GM23338 (cell line): Measurements from ENCODE around the gene TRIM44. TPM values are rescaled to one million over a fixed set of nuclear protein-coding genes. Genes with fewer than 3 reads are reported as not detected.

Experiments used
- ATAC-seq: fragments of 200-7000 bp; cut with Tn5 transposase; 3 replicates; pipeline ENCODE4 v1.9.1; 2020
- DNase-seq: peaks from one replicate; pipeline ENCODE4 v3.0.0-alpha.2; 2015; ENCODE audit warnings: low spot score
- H2AFZ ChIP-seq: fragments of 200-600 bp; sonication (generic); 2 replicates; pipeline ENCODE4 v1.8.0; 2016; ENCODE audit warnings: antibody characterized with exemption, mild to moderate bottlenecking, moderate library complexity
- H3F3A ChIP-seq: fragments of 200-600 bp; sonication (generic); replicated peaks from 2 replicates; pipeline ENCODE4 v1.8.0; 2017; ENCODE audit warnings: antibody characterized with exemption, mixed run types, low read depth
- H3K27ac ChIP-seq: fragments of 200-600 bp; sonication (generic); 2 replicates; pipeline ENCODE4 v1.6.1; 2016; ENCODE audit warnings: low read depth
- H3K27me3 ChIP-seq: fragments of 200-600 bp; sonication (generic); 2 replicates; pipeline ENCODE4 v1.8.0; 2016; ENCODE audit warnings: mild to moderate bottlenecking, mixed run types, moderate library complexity; ENCODE audit not compliant: insufficient read depth
- H3K36me3 ChIP-seq: fragments of 200-600 bp; sonication (generic); 2 replicates; pipeline ENCODE4 v1.8.0; 2016; ENCODE audit warnings: mild to moderate bottlenecking; ENCODE audit not compliant: insufficient read depth
- H3K4me1 ChIP-seq: fragments of 200-600 bp; sonication (generic); 2 replicates; pipeline ENCODE4 v1.8.0; 2016; ENCODE audit warnings: mild to moderate bottlenecking, moderate library complexity; ENCODE audit not compliant: insufficient read depth
- H3K4me2 ChIP-seq: fragments of 200-600 bp; sonication (generic); 2 replicates; pipeline ENCODE4 v1.7.1; 2017; ENCODE audit warnings: mixed run types
- H3K4me3 ChIP-seq: fragments of 200-600 bp; sonication (generic); 2 replicates; pipeline ENCODE4 v1.6.1; 2016; ENCODE audit warnings: mixed run types
- H3K79me2 ChIP-seq: fragments of 200-600 bp; sonication (generic); replicated peaks from 2 replicates; pipeline ENCODE4 v1.8.0; 2017; ENCODE audit warnings: mild to moderate bottlenecking; ENCODE audit not compliant: insufficient read depth
- H3K9me2 ChIP-seq: fragments of 200-600 bp; sonication (generic); 2 replicates; pipeline ENCODE4 v1.8.0; 2017; ENCODE audit not compliant: insufficient read depth
- H4K20me1 ChIP-seq: fragments of 200-600 bp; sonication (generic); replicated peaks from 2 replicates; pipeline ENCODE4 v1.8.0; 2017; ENCODE audit warnings: mild to moderate bottlenecking; ENCODE audit not compliant: insufficient read depth
- H3K27ac Mint-ChIP-seq: 2 replicates; pipeline ENCODE4 v1.8.0; 2020; ENCODE audit warnings: inconsistent platforms, mild to moderate bottlenecking, moderate library complexity, mixed read lengths
- H3K27me3 Mint-ChIP-seq: 3 replicates; pipeline ENCODE4 v1.8.0; 2022; ENCODE audit warnings: low read depth, mild to moderate bottlenecking, moderate library complexity, mixed read lengths, inconsistent platforms; ENCODE audit not compliant: insufficient read depth, poor library complexity
- H3K36me3 Mint-ChIP-seq: 3 replicates; pipeline ENCODE4 v1.8.0; 2021; ENCODE audit warnings: low read depth, mild to moderate bottlenecking, inconsistent platforms, moderate library complexity, mixed read lengths
- H3K4me1 Mint-ChIP-seq: 3 replicates; pipeline ENCODE4 v1.8.0; 2020; ENCODE audit warnings: mild to moderate bottlenecking, inconsistent platforms, mixed read lengths
- H3K4me3 Mint-ChIP-seq: 3 replicates; pipeline ENCODE4 v1.8.0; 2021; ENCODE audit warnings: moderate library complexity, mild to moderate bottlenecking, inconsistent platforms, mixed read lengths
- H3K9me3 Mint-ChIP-seq: 3 replicates; pipeline ENCODE4 v1.8.0; 2020; ENCODE audit warnings: moderate library complexity, mild to moderate bottlenecking, inconsistent platforms, mixed read lengths
- CREB1 ChIP-seq: fragments of 250-450 bp; sonication (Bioruptor Pico); IDR thresholded peaks from 2 replicates; pipeline ENCODE4 v1.5.0; 2020; ENCODE audit warnings: low read depth, mild to moderate bottlenecking, moderate library complexity
- EZH2 ChIP-seq: fragments of 200-600 bp; sonication (generic); IDR thresholded peaks from one replicate; pipeline ENCODE4 v1.8.0; 2017; ENCODE audit warnings: antibody characterized with exemption, mild to moderate bottlenecking, low read depth; ENCODE audit not compliant: unreplicated experiment
- EZH2phosphoT487 ChIP-seq: fragments of 200-600 bp; sonication (generic); IDR thresholded peaks from one replicate; pipeline ENCODE4 v1.8.1; 2018; ENCODE audit warnings: antibody characterized with exemption; ENCODE audit not compliant: unreplicated experiment
- JUNB ChIP-seq: IDR thresholded peaks from one replicate; pipeline ENCODE4 v1.6.1; 2016; ENCODE audit warnings: antibody characterized with exemption; ENCODE audit not compliant: unreplicated experiment
- NANOG ChIP-seq: IDR thresholded peaks from 2 replicates; pipeline ENCODE4 v1.6.1; 2016; ENCODE audit warnings: antibody characterized with exemption, borderline replicate concordance
- POLR2AphosphoS5 ChIP-seq: IDR thresholded peaks from 2 replicates; pipeline ENCODE4 v1.6.1; 2016; ENCODE audit warnings: antibody characterized with exemption, low read depth
- STAT1 ChIP-seq: IDR thresholded peaks from one replicate; pipeline ENCODE4 v1.6.1; 2016; ENCODE audit warnings: antibody characterized with exemption; ENCODE audit not compliant: unreplicated experiment
- ZNF114 ChIP-seq: fragments of 250-450 bp; sonication (Bioruptor Pico); IDR thresholded peaks from 2 replicates; pipeline ENCODE4 v1.5.0; 2020; ENCODE audit warnings: mild to moderate bottlenecking, moderate library complexity
- ZNF331 ChIP-seq: fragments of 250-450 bp; sonication (Bioruptor Pico); IDR thresholded peaks from 2 replicates; pipeline ENCODE4 v1.5.0; 2020; ENCODE audit warnings: low read depth, mild to moderate bottlenecking, moderate library complexity
- polyA plus RNA-seq: library from polyadenylated mRNA; unstranded; fragments of >200 nt; fragmentation: Nextera tagmentation; extraction: Ambion mirVana; gene quantifications from 2 replicates; pipeline ENCODE4 v1.2.1, GENCODE V29; 2016
- total RNA-seq: library from RNA; depleted of rRNA; stranded (reverse); fragments of >200 nt; shearing (Covaris generic); gene quantifications from 2 replicates; pipeline ENCODE4 v1.2.3, GENCODE V29; 2014
- TF ChIP-seq, protein P1 (sequence below): IDR thresholded peaks from 2 replicates; pipeline ENCODE4 v1.6.1; 2016; ENCODE audit warnings: antibody characterized with exemption
- TF ChIP-seq, protein P2 (sequence below): fragments of 250-450 bp; sonication (Bioruptor Pico); IDR thresholded peaks from 2 replicates; pipeline ENCODE4 v1.5.0; 2020; ENCODE audit warnings: mild to moderate bottlenecking, moderate library complexity
- TF ChIP-seq, protein P3 (sequence below), 2 experiments: fragments of 200-600 bp in 1 of 2; sonication (generic) in 1 of 2; conservative IDR thresholded peaks; 2 replicates each; pipeline versions ENCODE4 v1.5.1 to v1.6.1; 2016 to 2017; ENCODE audit warnings: antibody characterized with exemption in 2 of 2, low read depth in 2 of 2, mild to moderate bottlenecking in 2 of 2, moderate library complexity in 1 of 2

The TRIM44 gene
- total and polyA plus RNA-seq, 2 experiments from 2014 or later, result 10.3 to 10.4 TPM

DNA sequence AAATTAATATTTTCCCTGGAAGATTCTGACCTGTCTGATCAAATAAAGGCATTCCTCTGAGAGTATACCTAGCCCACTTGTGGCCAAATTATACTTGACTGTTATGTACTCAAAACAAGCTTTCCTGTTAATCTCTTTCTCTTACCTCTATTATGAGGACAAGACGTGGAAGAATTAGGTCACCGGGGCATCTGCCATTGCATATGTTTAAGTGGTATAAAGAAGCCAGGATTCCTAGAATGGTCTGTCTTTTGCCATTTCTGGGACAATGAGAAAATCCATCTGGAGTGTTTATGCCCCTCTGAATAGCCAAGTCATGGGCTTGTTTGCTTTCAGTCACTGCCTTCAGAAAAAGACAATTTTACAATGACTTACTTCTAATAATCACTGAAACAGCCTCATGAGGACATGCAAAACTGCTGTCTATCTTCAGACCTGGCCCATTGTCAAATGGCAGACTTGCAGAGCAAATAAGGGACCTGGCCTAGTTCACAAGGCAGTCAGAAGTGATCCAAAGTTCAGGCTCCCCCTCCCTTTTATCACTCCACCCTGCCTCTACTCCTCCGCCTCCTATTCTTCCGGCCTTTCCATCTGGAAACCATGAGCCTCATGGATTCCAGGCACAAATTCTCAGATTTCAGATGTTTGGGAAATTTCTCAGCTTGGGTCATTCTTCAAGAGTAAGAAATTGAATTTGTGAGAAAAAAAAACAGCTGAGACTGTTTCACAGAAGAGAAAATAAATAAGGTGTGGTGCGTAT, 153.2 kb downstream of the TRIM44 start:
- H3K27ac ChIP-seq, result no peak overlapping the region
- no peaks in the 10 kb centered on the region for H3K79me2 ChIP-seq
- no peaks in the 10 kb centered on the region for H3K9me3 Mint-ChIP-seq
- H3K27me3 Mint-ChIP-seq, result no peaks in the 10 kb centered on the region
- H3K27me3 ChIP-seq, result no peaks in the 10 kb centered on the region
- TF ChIP-seq ZNF331 (CRISPR knock-in tag) (no peak), CREB1 (CRISPR knock-in tag) (no peak), NANOG (no peak), ZNF114 (CRISPR knock-in tag) (no peak), JUNB (no peak), POLR2AphosphoS5 (no peak), EZH2 (no peak), EZH2phosphoT487 (no peak), STAT1 (no peak)
- TF ChIP-seq, protein P1, sequence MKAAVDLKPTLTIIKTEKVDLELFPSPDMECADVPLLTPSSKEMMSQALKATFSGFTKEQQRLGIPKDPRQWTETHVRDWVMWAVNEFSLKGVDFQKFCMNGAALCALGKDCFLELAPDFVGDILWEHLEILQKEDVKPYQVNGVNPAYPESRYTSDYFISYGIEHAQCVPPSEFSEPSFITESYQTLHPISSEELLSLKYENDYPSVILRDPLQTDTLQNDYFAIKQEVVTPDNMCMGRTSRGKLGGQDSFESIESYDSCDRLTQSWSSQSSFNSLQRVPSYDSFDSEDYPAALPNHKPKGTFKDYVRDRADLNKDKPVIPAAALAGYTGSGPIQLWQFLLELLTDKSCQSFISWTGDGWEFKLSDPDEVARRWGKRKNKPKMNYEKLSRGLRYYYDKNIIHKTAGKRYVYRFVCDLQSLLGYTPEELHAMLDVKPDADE, result no peak
- TF ChIP-seq, protein P2, sequence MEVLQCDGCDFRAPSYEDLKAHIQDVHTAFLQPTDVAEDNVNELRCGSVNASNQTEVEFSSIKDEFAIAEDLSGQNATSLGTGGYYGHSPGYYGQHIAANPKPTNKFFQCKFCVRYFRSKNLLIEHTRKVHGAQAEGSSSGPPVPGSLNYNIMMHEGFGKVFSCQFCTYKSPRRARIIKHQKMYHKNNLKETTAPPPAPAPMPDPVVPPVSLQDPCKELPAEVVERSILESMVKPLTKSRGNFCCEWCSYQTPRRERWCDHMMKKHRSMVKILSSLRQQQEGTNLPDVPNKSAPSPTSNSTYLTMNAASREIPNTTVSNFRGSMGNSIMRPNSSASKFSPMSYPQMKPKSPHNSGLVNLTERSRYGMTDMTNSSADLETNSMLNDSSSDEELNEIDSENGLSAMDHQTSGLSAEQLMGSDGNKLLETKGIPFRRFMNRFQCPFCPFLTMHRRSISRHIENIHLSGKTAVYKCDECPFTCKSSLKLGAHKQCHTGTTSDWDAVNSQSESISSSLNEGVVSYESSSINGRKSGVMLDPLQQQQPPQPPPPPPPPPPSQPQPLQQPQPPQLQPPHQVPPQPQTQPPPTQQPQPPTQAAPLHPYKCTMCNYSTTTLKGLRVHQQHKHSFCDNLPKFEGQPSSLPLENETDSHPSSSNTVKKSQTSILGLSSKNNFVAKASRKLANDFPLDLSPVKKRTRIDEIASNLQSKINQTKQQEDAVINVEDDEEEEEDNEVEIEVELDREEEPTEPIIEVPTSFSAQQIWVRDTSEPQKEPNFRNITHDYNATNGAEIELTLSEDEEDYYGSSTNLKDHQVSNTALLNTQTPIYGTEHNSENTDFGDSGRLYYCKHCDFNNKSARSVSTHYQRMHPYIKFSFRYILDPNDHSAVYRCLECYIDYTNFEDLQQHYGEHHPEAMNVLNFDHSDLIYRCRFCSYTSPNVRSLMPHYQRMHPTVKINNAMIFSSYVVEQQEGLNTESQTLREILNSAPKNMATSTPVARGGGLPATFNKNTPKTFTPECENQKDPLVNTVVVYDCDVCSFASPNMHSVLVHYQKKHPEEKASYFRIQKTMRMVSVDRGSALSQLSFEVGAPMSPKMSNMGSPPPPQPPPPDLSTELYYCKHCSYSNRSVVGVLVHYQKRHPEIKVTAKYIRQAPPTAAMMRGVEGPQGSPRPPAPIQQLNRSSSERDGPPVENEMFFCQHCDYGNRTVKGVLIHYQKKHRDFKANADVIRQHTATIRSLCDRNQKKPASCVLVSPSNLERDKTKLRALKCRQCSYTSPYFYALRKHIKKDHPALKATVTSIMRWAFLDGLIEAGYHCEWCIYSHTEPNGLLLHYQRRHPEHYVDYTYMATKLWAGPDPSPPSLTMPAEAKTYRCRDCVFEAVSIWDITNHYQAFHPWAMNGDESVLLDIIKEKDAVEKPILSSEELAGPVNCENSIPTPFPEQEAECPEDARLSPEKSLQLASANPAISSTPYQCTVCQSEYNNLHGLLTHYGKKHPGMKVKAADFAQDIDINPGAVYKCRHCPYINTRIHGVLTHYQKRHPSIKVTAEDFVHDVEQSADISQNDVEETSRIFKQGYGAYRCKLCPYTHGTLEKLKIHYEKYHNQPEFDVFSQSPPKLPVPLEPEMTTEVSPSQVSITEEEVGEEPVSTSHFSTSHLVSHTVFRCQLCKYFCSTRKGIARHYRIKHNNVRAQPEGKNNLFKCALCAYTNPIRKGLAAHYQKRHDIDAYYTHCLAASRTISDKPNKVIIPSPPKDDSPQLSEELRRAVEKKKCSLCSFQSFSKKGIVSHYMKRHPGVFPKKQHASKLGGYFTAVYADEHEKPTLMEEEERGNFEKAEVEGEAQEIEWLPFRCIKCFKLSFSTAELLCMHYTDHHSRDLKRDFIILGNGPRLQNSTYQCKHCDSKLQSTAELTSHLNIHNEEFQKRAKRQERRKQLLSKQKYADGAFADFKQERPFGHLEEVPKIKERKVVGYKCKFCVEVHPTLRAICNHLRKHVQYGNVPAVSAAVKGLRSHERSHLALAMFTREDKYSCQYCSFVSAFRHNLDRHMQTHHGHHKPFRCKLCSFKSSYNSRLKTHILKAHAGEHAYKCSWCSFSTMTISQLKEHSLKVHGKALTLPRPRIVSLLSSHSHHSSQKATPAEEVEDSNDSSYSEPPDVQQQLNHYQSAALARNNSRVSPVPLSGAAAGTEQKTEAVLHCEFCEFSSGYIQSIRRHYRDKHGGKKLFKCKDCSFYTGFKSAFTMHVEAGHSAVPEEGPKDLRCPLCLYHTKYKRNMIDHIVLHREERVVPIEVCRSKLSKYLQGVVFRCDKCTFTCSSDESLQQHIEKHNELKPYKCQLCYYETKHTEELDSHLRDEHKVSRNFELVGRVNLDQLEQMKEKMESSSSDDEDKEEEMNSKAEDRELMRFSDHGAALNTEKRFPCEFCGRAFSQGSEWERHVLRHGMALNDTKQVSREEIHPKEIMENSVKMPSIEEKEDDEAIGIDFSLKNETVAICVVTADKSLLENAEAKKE (CRISPR knock-in tag), result no peak
- TF ChIP-seq, protein P3, sequence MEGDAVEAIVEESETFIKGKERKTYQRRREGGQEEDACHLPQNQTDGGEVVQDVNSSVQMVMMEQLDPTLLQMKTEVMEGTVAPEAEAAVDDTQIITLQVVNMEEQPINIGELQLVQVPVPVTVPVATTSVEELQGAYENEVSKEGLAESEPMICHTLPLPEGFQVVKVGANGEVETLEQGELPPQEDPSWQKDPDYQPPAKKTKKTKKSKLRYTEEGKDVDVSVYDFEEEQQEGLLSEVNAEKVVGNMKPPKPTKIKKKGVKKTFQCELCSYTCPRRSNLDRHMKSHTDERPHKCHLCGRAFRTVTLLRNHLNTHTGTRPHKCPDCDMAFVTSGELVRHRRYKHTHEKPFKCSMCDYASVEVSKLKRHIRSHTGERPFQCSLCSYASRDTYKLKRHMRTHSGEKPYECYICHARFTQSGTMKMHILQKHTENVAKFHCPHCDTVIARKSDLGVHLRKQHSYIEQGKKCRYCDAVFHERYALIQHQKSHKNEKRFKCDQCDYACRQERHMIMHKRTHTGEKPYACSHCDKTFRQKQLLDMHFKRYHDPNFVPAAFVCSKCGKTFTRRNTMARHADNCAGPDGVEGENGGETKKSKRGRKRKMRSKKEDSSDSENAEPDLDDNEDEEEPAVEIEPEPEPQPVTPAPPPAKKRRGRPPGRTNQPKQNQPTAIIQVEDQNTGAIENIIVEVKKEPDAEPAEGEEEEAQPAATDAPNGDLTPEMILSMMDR (conservative IDR thresholded peaks at IDR 0.05; ENCODE audit: low read depth in 2 of 2), result no peak
- DNase-seq (no peak), ATAC-seq (no peak)
- no peak overlapping the region for H3K4me3 ChIP-seq
- no peaks in the 10 kb centered on the region for H3K36me3 Mint-ChIP-seq
- H3K4me3 Mint-ChIP-seq, result no peak overlapping the region
- no peaks in the 10 kb centered on the region for H3K36me3 ChIP-seq
- H3K9me2 ChIP-seq, result peaks cover under 1% of the 10 kb centered on the region; the same call in 1 of the 2 replicates
- H3K4me2 ChIP-seq, result no peak overlapping the region
- no peaks in the 10 kb centered on the region for H3F3A ChIP-seq
- H3K27ac Mint-ChIP-seq, result no peak overlapping the region
- peaks cover 5% of the 10 kb centered on the region; the same call in 1 of the 3 replicates for H3K4me1 Mint-ChIP-seq
- no peaks in the 10 kb centered on the region; the same call in 1 of the 2 replicates for H4K20me1 ChIP-seq
- H2AFZ ChIP-seq, result no peak overlapping the region
- H3K4me1 ChIP-seq, result no peaks in the 10 kb centered on the region
